H9 (cell line): ENCODE measurements around the gene IGDCC3. TPM values are rescaled to one million over a fixed set of nuclear protein-coding genes. Genes with fewer than 3 reads are reported as not detected.

Experiments used
- DNase-seq: peaks from one replicate; pipeline ENCODE4 v3.0.0-alpha.2; 2017
- H2AFZ ChIP-seq: one replicate; pipeline ENCODE4 v1.6.1; 2013; ENCODE audit warnings: mild to moderate bottlenecking, low read length, control low read depth, moderate library complexity
- H2AK5ac ChIP-seq: 2 replicates; pipeline ENCODE4 v1.6.1; 2013; ENCODE audit warnings: low read length, control low read depth, mixed read lengths; ENCODE audit not compliant: insufficient read length
- H2BK120ac ChIP-seq: one replicate; pipeline ENCODE4 v1.6.1; 2013; ENCODE audit warnings: low read depth, mild to moderate bottlenecking, low read length, control low read depth, inconsistent platforms; ENCODE audit not compliant: poor library complexity, severe bottlenecking
- H2BK12ac ChIP-seq: 2 replicates; pipeline ENCODE4 v1.6.1; 2013; ENCODE audit warnings: low read length, control low read depth, mixed read lengths, low read depth; ENCODE audit not compliant: insufficient read length
- H2BK15ac ChIP-seq: 2 replicates; pipeline ENCODE4 v1.6.1; 2013; ENCODE audit warnings: low read depth, low read length, control low read depth
- H2BK20ac ChIP-seq: one replicate; pipeline ENCODE4 v1.6.1; 2013; ENCODE audit warnings: low read depth, mild to moderate bottlenecking, low read length, control low read depth, inconsistent platforms; ENCODE audit not compliant: poor library complexity, severe bottlenecking
- H2BK5ac ChIP-seq: 2 replicates; pipeline ENCODE4 v1.6.1; 2013; ENCODE audit warnings: low read length, control low read depth, mixed read lengths; ENCODE audit not compliant: insufficient read length
- H3K14ac ChIP-seq: 2 replicates; pipeline ENCODE4 v1.6.1; 2013; ENCODE audit warnings: low read length, control low read depth; ENCODE audit not compliant: insufficient read depth
- H3K18ac ChIP-seq: 2 replicates; pipeline ENCODE4 v1.6.1; 2013; ENCODE audit warnings: low read depth, mild to moderate bottlenecking, mixed read lengths, low read length, control low read depth; ENCODE audit not compliant: insufficient read length
- H3K23ac ChIP-seq: 2 replicates; pipeline ENCODE4 v1.6.1; 2013; ENCODE audit warnings: low read length, control low read depth, mixed read lengths, low read depth; ENCODE audit not compliant: insufficient read length
- H3K23me2 ChIP-seq: 2 replicates; pipeline ENCODE4 v1.6.1; 2013; ENCODE audit warnings: low read depth, mild to moderate bottlenecking, mixed read lengths, low read length, control low read depth; ENCODE audit not compliant: insufficient read length, poor library complexity, severe bottlenecking
- H3K27ac ChIP-seq: 2 replicates; pipeline ENCODE4 v1.5.1; 2013; ENCODE audit warnings: low read length, control low read depth, mixed read lengths, low read depth; ENCODE audit not compliant: insufficient read length
- H3K27me3 ChIP-seq: 2 replicates; pipeline ENCODE4 v1.6.1; 2013; ENCODE audit warnings: low read length, control low read depth, inconsistent platforms; ENCODE audit not compliant: insufficient read depth
- H3K4ac ChIP-seq: 2 replicates; pipeline ENCODE4 v1.6.1; 2013; ENCODE audit warnings: low read depth, mild to moderate bottlenecking, control low read depth, inconsistent platforms, low read length, moderate library complexity
- H3K4me1 ChIP-seq: 2 replicates; pipeline ENCODE4 v1.6.1; 2013; ENCODE audit warnings: low read length, control low read depth, inconsistent platforms; ENCODE audit not compliant: insufficient read depth
- H3K4me2 ChIP-seq: 2 replicates; pipeline ENCODE4 v1.6.1; 2013; ENCODE audit warnings: low read length, control low read depth, mixed read lengths; ENCODE audit not compliant: insufficient read length, insufficient read depth
- H3K56ac ChIP-seq: 2 replicates; pipeline ENCODE4 v1.6.1; 2013; ENCODE audit warnings: low read depth, mild to moderate bottlenecking, mixed read lengths, low read length, control low read depth; ENCODE audit not compliant: insufficient read length
- H3K79me1 ChIP-seq: 2 replicates; pipeline ENCODE4 v1.6.1; 2013; ENCODE audit warnings: low read depth, mild to moderate bottlenecking, moderate library complexity, low read length, control low read depth, inconsistent platforms; ENCODE audit not compliant: insufficient read depth, poor library complexity, severe bottlenecking
- H3K79me2 ChIP-seq: 2 replicates; pipeline ENCODE4 v1.6.1; 2013; ENCODE audit warnings: low read length, control low read depth, inconsistent platforms; ENCODE audit not compliant: insufficient read depth
- H3K9ac ChIP-seq: 2 replicates; pipeline ENCODE4 v1.6.1; 2013; ENCODE audit warnings: low read length, control low read depth, mixed read lengths; ENCODE audit not compliant: insufficient read length; ENCODE audit errors: extremely low read depth
- H3K9me3 ChIP-seq: one replicate; pipeline ENCODE4 v1.6.1; 2013; ENCODE audit warnings: low read depth, low read length, inconsistent platforms; ENCODE audit not compliant: control insufficient read depth
- H3T11ph ChIP-seq: one replicate; pipeline ENCODE4 v1.6.1; 2013; ENCODE audit warnings: mild to moderate bottlenecking, low read length, control low read depth, inconsistent platforms
- H4K20me1 ChIP-seq: one replicate; pipeline ENCODE4 v1.6.1; 2013; ENCODE audit not compliant: control insufficient read depth, insufficient read length, insufficient read depth
- H4K5ac ChIP-seq: 2 replicates; pipeline ENCODE4 v1.6.1; 2013; ENCODE audit warnings: low read depth, mild to moderate bottlenecking, mixed read lengths, low read length, control low read depth; ENCODE audit not compliant: insufficient read length
- H4K8ac ChIP-seq: replicated peaks from 2 replicates; pipeline ENCODE4 v1.6.1; 2013; ENCODE audit warnings: low read length, control low read depth, mixed read lengths, low read depth; ENCODE audit not compliant: insufficient read length
- H4K91ac ChIP-seq: 2 replicates; pipeline ENCODE4 v1.6.1; 2013; ENCODE audit warnings: low read depth, mild to moderate bottlenecking, moderate library complexity, mixed read lengths, low read length, control low read depth; ENCODE audit not compliant: insufficient read length
- H3K27ac Mint-ChIP-seq, 3 experiments: 2 replicates in 2 of 3; 3 replicates in 1 of 3; pipeline ENCODE4 v1.8.0; 2020 to 2021; ENCODE audit warnings: mixed read lengths in 3 of 3, mild to moderate bottlenecking in 1 of 3, moderate library complexity in 1 of 3
- H3K27me3 Mint-ChIP-seq: 2 replicates; pipeline ENCODE4 v1.8.0; 2021; ENCODE audit warnings: low read depth, mild to moderate bottlenecking, moderate library complexity, mixed read lengths
- H3K36me3 Mint-ChIP-seq, 3 experiments: 2 replicates in 2 of 3; 3 replicates in 1 of 3; pipeline ENCODE4 v1.8.0; 2020 to 2021; ENCODE audit warnings: low read depth in 3 of 3, mixed read lengths in 3 of 3; ENCODE audit not compliant: insufficient read depth in 1 of 3
- H3K4me1 Mint-ChIP-seq, 2 experiments: 2 replicates each; pipeline ENCODE4 v1.8.0; 2020; ENCODE audit warnings: mixed read lengths in 2 of 2
- H3K4me3 Mint-ChIP-seq, 2 experiments: 2 replicates in 1 of 2; 3 replicates in 1 of 2; pipeline ENCODE4 v1.8.0; 2020 to 2021; ENCODE audit warnings: mild to moderate bottlenecking in 2 of 2, mixed read lengths in 2 of 2, moderate library complexity in 1 of 2
- H3K9me3 Mint-ChIP-seq, 2 experiments: 2 replicates in 1 of 2; 3 replicates in 1 of 2; pipeline ENCODE4 v1.8.0; 2020; ENCODE audit warnings: mild to moderate bottlenecking in 2 of 2, mixed read lengths in 2 of 2, moderate library complexity in 1 of 2
- CTCF ChIP-seq: fragments of 200-600 bp; sonication (generic); conservative IDR thresholded peaks from 3 replicates; pipeline ENCODE4 v1.8.0; 2021; ENCODE audit warnings: antibody characterized with exemption, mild to moderate bottlenecking
- WGBS: extraction: QIAGEN DNeasy Blood & Tissue Kit; methylation state at CpG from one replicate; pipeline ENCODE4 v1.1.7; 2013; ENCODE audit warnings: missing lambda C conversion rate, low lambda C conversion rate, mixed read lengths; ENCODE audit not compliant: insufficient read length; ENCODE audit errors: extremely low coverage; 5-methylcytosine and 5-hydroxymethylcytosine counted together
- total RNA-seq: library from RNA; stranded (reverse); gene quantifications from 2 replicates; pipeline ENCODE4 v1.2.1, GENCODE V29; 2021

Gene IGDCC3
- total RNA-seq, 1 experiment from 2014 or later: 18.9 TPM

GRCh38 chr15:65287520-65287855 is 90.3 kb downstream of the IGDCC3 start:
- Histone ChIP-seq H3K27ac (no peak overlapping the region), H2AK5ac (no peak overlapping the region), H2AFZ (no peak overlapping the region), H4K5ac (no peak overlapping the region), H3K9ac (no peak overlapping the region), H3K4ac (no peak overlapping the region), H2BK120ac (no peak overlapping the region), H3K79me2 (no peaks in the 10 kb centered on the region), H3K9me3 (no peaks in the 10 kb centered on the region), H4K8ac (no peak overlapping the region), H3K27me3 (0 out of 2 replicates have a peak, but pooled peaks cover 2% of the 10 kb centered on the region), H2BK15ac (no peak overlapping the region), H3T11ph (no peak overlapping the region), H4K20me1 (no peaks in the 10 kb centered on the region), H3K4me1 (peaks cover 2% of the 10 kb centered on the region; the same call in 1 of the 2 replicates), H3K23me2 (peaks cover 11% of the 10 kb centered on the region), H3K56ac (no peak overlapping the region), H3K4me2 (no peak overlapping the region), H2BK5ac (no peak overlapping the region), H2BK12ac (no peak overlapping the region), H3K23ac (no peak overlapping the region), H3K79me1 (no peaks in the 10 kb centered on the region), H2BK20ac (no peak overlapping the region), H3K18ac (no peak overlapping the region), H3K14ac (no peak overlapping the region), H4K91ac (no peak overlapping the region)
- no peak for TF ChIP-seq CTCF
- Mint-ChIP-seq H3K9me3 (no peaks in the 10 kb centered on the region), H3K4me1 (peaks cover 15 to 17% of the 10 kb centered on the region in 2 experiments), H3K36me3 (no peaks in the 10 kb centered on the region; a peak in 1 of 7 replicates), H3K27ac (no peak overlapping the region), H3K4me3 (peak overlapping the region in 1 of 2 experiments; percentile 84; a peak in 4 of 5 replicates), H3K27me3 (peaks cover 14% of the 10 kb centered on the region)
- DNase-seq: no peak
- WGBS: no CpG with 5 or more reads among the region's 3 CpGs
